Testis (tissue), 3 donors: ENCODE results near the gene PLIN4. TPM values are rescaled to one million over a fixed set of nuclear protein-coding genes. Genes with fewer than 3 reads are reported as not detected.

Experiments
- DNase-seq: peaks from one replicate; pipeline ENCODE4 v3.0.0-alpha.2; 2019
- H3K27ac ChIP-seq, 2 donors: fragments of 200-600 bp; sonication (generic); one replicate each; pipeline ENCODE4 v1.5.1; 2019
- H3K27me3 ChIP-seq: fragments of 200-600 bp; sonication (generic); one replicate; pipeline ENCODE4 v1.5.1; 2019
- H3K36me3 ChIP-seq: fragments of 200-600 bp; sonication (generic); one replicate; pipeline ENCODE4 v1.5.1; 2017; ENCODE audit warnings: low read depth; ENCODE audit errors: missing control alignments
- H3K4me1 ChIP-seq: fragments of 200-600 bp; sonication (generic); one replicate; pipeline ENCODE4 v1.5.1; 2019
- H3K4me3 ChIP-seq, 2 donors: fragments of 200-600 bp; sonication (generic); one replicate each; pipeline ENCODE4 v1.5.1; 2017 to 2019
- H3K9me3 ChIP-seq: fragments of 200-600 bp; sonication (generic); one replicate; pipeline ENCODE4 v1.5.1; 2017
- POLR2A ChIP-seq: fragments of 450-650 bp; IDR thresholded peaks from one replicate; pipeline ENCODE4 v1.6.1; 2017; ENCODE audit warnings: antibody characterized with exemption, mild to moderate bottlenecking, moderate library complexity
- WGBS, 2 donors: methylation state at CpG; one replicate each; pipeline ENCODE4 v1.1.5; 2018; 5-methylcytosine and 5-hydroxymethylcytosine counted together
- intact Hi-C: fragments of 100-400 bp; cut with DNase I; formaldehyde crosslinking; loops from one replicate; pipeline ENCODE4 v1.15.1; 2023; ENCODE audit warnings: low total_unique reads
- polyA plus RNA-seq: library from polyadenylated mRNA; stranded (reverse); fragments of 350-450 nt; fragmentation: Illumina TruSeq; extraction: RNeasy Lipid Tissue Mini Kit (QIAGEN cat#74804); gene quantifications from one replicate; pipeline ENCODE4 v1.2.3, GENCODE V29; 2014; ENCODE audit warnings: low read depth, low replicate concordance; ENCODE audit not compliant: insufficient read depth
- total RNA-seq, 2 donors: library from RNA; depleted of rRNA; stranded (reverse); fragments of >200 nt; gene quantifications; one replicate each; pipeline ENCODE4 v1.2.3, GENCODE V29; 2016
- TF ChIP-seq, protein P1 (sequence below), 3 experiments: fragments of 450-650 bp in 2 of 3; fragments of 200-600 bp in 1 of 3; sonication (generic) in 1 of 3; IDR thresholded peaks; one replicate each; pipeline ENCODE4 v1.5.1; 2016 to 2019; ENCODE audit warnings: antibody characterized with exemption in 3 of 3, mild to moderate bottlenecking in 2 of 3, moderate library complexity in 1 of 3

The PLIN4 gene
- total and polyA plus RNA-seq, 3 donors from 2014 or later = 2.8 to 4.0 (median 3.7) TPM

DNA sequence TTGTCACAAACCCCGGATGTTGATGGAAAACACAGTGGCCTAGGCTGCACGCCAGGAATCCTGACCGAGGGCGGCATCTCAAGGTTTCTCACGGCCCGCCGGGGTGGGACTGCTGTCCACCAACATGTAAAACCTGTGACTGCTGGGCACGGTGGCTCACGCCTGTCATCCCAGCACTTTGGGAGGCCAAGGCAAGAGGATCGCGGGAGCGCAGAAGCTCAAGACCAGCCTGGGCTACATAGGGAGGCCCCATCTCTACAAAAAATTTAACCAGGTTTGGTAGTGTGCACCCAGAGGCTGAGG is 11.2 kb downstream of the PLIN4 start:
- Histone ChIP-seq H3K27me3 (no peaks in the 10 kb centered on the region), H3K4me1 (peaks cover 21% of the 10 kb centered on the region), H3K27ac (no peak overlapping the region), H3K4me3 (no peak overlapping the region), H3K36me3 (no peaks in the 10 kb centered on the region), H3K9me3 (no peaks in the 10 kb centered on the region)
- TF ChIP-seq, protein P1, sequence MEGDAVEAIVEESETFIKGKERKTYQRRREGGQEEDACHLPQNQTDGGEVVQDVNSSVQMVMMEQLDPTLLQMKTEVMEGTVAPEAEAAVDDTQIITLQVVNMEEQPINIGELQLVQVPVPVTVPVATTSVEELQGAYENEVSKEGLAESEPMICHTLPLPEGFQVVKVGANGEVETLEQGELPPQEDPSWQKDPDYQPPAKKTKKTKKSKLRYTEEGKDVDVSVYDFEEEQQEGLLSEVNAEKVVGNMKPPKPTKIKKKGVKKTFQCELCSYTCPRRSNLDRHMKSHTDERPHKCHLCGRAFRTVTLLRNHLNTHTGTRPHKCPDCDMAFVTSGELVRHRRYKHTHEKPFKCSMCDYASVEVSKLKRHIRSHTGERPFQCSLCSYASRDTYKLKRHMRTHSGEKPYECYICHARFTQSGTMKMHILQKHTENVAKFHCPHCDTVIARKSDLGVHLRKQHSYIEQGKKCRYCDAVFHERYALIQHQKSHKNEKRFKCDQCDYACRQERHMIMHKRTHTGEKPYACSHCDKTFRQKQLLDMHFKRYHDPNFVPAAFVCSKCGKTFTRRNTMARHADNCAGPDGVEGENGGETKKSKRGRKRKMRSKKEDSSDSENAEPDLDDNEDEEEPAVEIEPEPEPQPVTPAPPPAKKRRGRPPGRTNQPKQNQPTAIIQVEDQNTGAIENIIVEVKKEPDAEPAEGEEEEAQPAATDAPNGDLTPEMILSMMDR (IDR thresholded peaks at IDR 0.05) = no peak
- no peak for TF ChIP-seq POLR2A
- intact Hi-C loops = no loop called here
- 68 to 87% methylated on average over 7 to 12 of the region's 12 CpGs for WGBS, 2 donors
- DNase-seq = no peak

GRCh38 chr19:4506449-4507149 is 11.7 kb downstream of the PLIN4 start:
- H3K4me1 ChIP-seq = peaks cover 25% of the 10 kb centered on the region
- intact Hi-C loops = no loop called here
- H3K9me3 ChIP-seq = no peaks in the 10 kb centered on the region
- TF ChIP-seq, protein P1 (IDR thresholded peaks at IDR 0.05) = no peak
- no peak for TF ChIP-seq POLR2A
- H3K27ac ChIP-seq = no peak overlapping the region
- H3K27me3 ChIP-seq = no peaks in the 10 kb centered on the region
- no peaks in the 10 kb centered on the region for H3K36me3 ChIP-seq
- no peak for DNase-seq
- no peak overlapping the region for H3K4me3 ChIP-seq
- 93 to 95% methylated on average over 13 to 17 of the region's 17 CpGs for WGBS, 2 donors

DNA sequence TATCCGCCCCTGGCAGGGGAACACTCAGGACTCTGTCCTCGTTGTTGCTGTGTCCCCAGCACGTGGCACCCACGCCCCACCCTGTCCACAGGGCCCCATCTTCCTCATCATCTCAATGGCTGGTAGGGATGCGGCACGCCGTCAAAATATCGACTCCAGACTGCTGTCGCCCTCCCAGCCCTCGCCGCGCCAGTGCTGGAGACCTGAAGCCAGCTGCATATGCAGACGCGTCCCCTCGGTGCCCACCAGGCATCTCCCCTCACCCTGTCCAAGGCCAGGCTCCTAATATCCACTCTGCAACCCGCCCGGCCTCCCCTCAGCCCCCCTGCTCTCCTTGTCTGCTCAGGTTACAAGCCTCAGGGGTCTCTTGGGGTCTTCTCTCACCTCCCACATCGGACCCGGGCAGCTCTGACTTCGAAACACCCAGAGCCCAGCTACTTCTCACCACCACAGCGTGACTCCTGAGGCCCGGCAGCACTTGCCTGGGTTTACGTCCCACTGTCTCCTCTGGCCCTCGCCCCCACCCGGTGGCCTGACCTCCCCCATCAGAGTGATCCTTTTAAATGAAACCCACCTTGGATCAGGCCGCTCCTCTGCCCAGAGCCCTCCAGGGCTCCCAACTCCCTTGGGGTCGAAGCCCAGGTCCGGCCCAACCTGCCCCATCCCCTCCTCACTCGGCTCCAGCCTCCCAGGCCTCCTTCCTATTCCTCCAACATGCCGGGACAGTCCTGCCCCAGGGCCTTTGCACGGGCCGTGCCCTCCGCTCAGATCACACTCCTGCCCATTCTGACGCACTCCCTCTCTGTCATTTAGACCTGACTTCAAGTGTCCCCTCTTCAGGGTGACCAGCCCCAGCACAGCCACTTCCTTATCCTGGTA is 12.5 kb downstream of the PLIN4 start:
- Histone ChIP-seq H3K4me1 (peaks cover 28% of the 10 kb centered on the region), H3K27ac (no peak overlapping the region), H3K9me3 (no peaks in the 10 kb centered on the region), H3K4me3 (no peak overlapping the region), H3K27me3 (no peaks in the 10 kb centered on the region), H3K36me3 (no peaks in the 10 kb centered on the region)
- DNase-seq = no peak
- TF ChIP-seq, protein P1 (IDR thresholded peaks at IDR 0.05) = no peak
- TF ChIP-seq POLR2A = no peak
- intact Hi-C loops = no loop called here
- 93 to 94% methylated on average over 24 to 34 of the region's 34 CpGs for WGBS, 2 donors

- H3K27me3 ChIP-seq = no peaks in the 10 kb centered on the region
- H3K27ac ChIP-seq = no peak overlapping the region
- no peaks in the 10 kb centered on the region for H3K9me3 ChIP-seq
- peaks cover 28% of the 10 kb centered on the region for H3K4me1 ChIP-seq
- TF ChIP-seq, protein P1 (IDR thresholded peaks at IDR 0.05) = no peak
- TF ChIP-seq POLR2A = no peak
- no peak for DNase-seq
- no peaks in the 10 kb centered on the region for H3K36me3 ChIP-seq
- intact Hi-C loops = no loop called here
- H3K4me3 ChIP-seq = no peak overlapping the region
- WGBS, 2 donors = 84 to 90% methylated on average over 13 to 15 of the region's 15 CpGs
These were observed 13.3 kb downstream of the PLIN4 start for GRCh38 chr19:4504891-4505569.
